HEK293T (cell line): ENCODE data around the gene P4HTM.
A peak's percentile ranks its signal among the peaks of the same experiment; 100 is the strongest.

Experiments used
- CTCF ChIA-PET: fragments of 350-600 bp; formaldehyde crosslinking; extraction: SDS; loops from one replicate; lab custom pipeline; 2021; ENCODE audit warnings: antibody characterized with exemption, inconsistent platforms; lab: Yijun Ruan, JAX
- POLR2A ChIA-PET: fragments of 350-600 bp; formaldehyde crosslinking; extraction: SDS; loops from one replicate; lab custom pipeline; 2020; ENCODE audit warnings: antibody characterized with exemption, inconsistent platforms; lab: Yijun Ruan, JAX
- DNase-seq: peaks from one replicate; pipeline ENCODE4 v3.0.0; 2012; ENCODE audit warnings: mixed read lengths; ENCODE audit errors: extremely low spot score
- ARNT ChIP-seq: fragments of 450-650 bp; IDR thresholded peaks from 2 replicates; pipeline ENCODE4 v1.6.1; 2017; ENCODE audit warnings: mild to moderate bottlenecking
- BHLHE40 ChIP-seq: fragments of 450-650 bp; IDR thresholded peaks from 2 replicates; pipeline ENCODE4 v1.6.1; 2016; ENCODE audit warnings: mild to moderate bottlenecking, moderate library complexity, borderline replicate concordance
- CTBP1 ChIP-seq: fragments of 450-650 bp; IDR thresholded peaks from 2 replicates; pipeline ENCODE4 v1.6.1; 2016; ENCODE audit warnings: borderline replicate concordance
- ELF4 ChIP-seq: fragments of 450-650 bp; IDR thresholded peaks from 2 replicates; pipeline ENCODE4 v1.6.1; 2017; ENCODE audit warnings: antibody characterized with exemption
- FOXA1 ChIP-seq: fragments of 450-650 bp; IDR thresholded peaks from 2 replicates; pipeline ENCODE4 v1.6.1; 2016; ENCODE audit warnings: mild to moderate bottlenecking
- FOXK2 ChIP-seq: fragments of 450-650 bp; IDR thresholded peaks from 2 replicates; pipeline ENCODE4 v1.6.1; 2016; ENCODE audit warnings: mild to moderate bottlenecking
- FOXM1 ChIP-seq: fragments of 450-650 bp; IDR thresholded peaks from 2 replicates; pipeline ENCODE4 v1.6.1; 2017; ENCODE audit warnings: mild to moderate bottlenecking, borderline replicate concordance
- HDGF ChIP-seq: fragments of 450-650 bp; IDR thresholded peaks from 2 replicates; pipeline ENCODE4 v1.6.1; 2017; ENCODE audit warnings: antibody characterized with exemption, borderline replicate concordance
- L3MBTL2 ChIP-seq: fragments of 450-650 bp; conservative IDR thresholded peaks from 2 replicates; pipeline ENCODE4 v1.6.1; 2016; ENCODE audit warnings: mild to moderate bottlenecking
- LEF1 ChIP-seq: fragments of 450-650 bp; IDR thresholded peaks from 2 replicates; pipeline ENCODE4 v1.6.1; 2017; ENCODE audit warnings: mild to moderate bottlenecking, borderline replicate concordance
- NFRKB ChIP-seq: fragments of 450-650 bp; IDR thresholded peaks from 2 replicates; pipeline ENCODE4 v1.6.1; 2016; ENCODE audit warnings: mild to moderate bottlenecking, moderate library complexity
- SP1 ChIP-seq: fragments of 450-650 bp; IDR thresholded peaks from 2 replicates; pipeline ENCODE4 v1.6.1; 2017
- SUZ12 ChIP-seq: fragments of 450-650 bp; IDR thresholded peaks from 2 replicates; pipeline ENCODE4 v1.6.1; 2016; ENCODE audit warnings: mild to moderate bottlenecking
- TARDBP ChIP-seq: fragments of 450-650 bp; IDR thresholded peaks from 2 replicates; pipeline ENCODE4 v1.6.1; 2016
- ZNF384 ChIP-seq: fragments of 450-650 bp; IDR thresholded peaks from 2 replicates; pipeline ENCODE4 v1.6.1; 2016
- TF ChIP-seq, protein P1 (sequence below): fragments of 450-650 bp; IDR thresholded peaks from 2 replicates; pipeline ENCODE4 v1.6.1; 2016

The P4HTM gene

GRCh38 chr3:48951764-48952163, 38.3 kb upstream of the P4HTM start:
- CTCF ChIA-PET = interaction anchor here (0.6 to 1.2 kb wide), 5 partner anchors 36 to 356 kb away, joined by 3 to 4 read pairs (median 3); no protein-coding TSS in a partner anchor
- DNase-seq = no peak
- TF ChIP-seq HDGF (no peak), LEF1 (no peak), ZNF384 (no peak), NFRKB (no peak), SP1 (no peak), ELF4 (no peak), FOXM1 (no peak), CTBP1 (no peak)
- POLR2A ChIA-PET = interaction anchor here (1.1 kb wide), 1 partner anchor 212 kb away, joined by 3 read pairs; no protein-coding TSS in a partner anchor

- ChIA-PET CTCF (interaction anchor here (0.6 to 1.2 kb wide), 5 partner anchors 35 to 355 kb away, joined by 3 to 4 read pairs (median 3); no protein-coding TSS in a partner anchor), POLR2A (interaction anchor here (1.1 kb wide), 1 partner anchor 213 kb away, joined by 3 read pairs; no protein-coding TSS in a partner anchor)
- 0 out of 2 replicates have a peak, but pooled peaks have one; percentile 17 for TF ChIP-seq ZNF384
- TF ChIP-seq CTBP1 = peak; percentile 69
- no peak for TF ChIP-seq NFRKB
- peak; percentile 23 for DNase-seq
Observed at GRCh38 chr3:48952510-48953118, 37.4 kb upstream of the P4HTM start.

DNA sequence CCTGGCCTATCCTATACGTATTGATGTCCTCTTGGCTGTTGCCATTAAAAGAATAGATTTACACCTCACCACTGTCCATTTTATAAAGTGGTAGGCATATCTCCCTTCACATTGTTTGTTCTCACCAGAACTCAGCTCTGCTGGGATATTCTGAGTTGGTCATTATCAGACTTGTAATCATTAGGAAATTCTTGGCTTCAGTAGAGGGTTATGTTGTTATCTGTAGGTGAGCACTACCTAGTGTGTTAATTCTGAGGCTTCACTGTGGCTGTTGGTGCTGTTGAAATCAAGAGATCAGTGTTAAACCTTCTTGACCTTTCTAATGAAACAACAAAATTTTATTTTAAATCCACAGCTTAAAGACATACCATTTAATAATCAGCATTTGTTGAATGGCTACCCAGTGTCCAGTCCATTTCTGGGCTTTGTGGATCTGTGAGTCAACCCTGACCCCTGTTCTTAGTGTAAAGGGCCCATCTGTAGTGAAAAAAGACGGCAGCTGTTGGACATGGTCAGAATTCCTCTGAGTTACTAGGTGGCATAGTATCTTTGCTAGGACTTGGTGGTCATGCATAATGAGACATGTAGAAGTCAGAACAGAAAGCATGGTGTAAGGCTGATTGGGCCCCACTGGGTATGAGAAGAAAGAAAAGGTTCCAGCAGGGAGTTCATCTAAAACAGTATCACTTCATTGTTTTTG, 32.9 kb upstream of the P4HTM start:
- POLR2A ChIA-PET = no interaction called here
- DNase-seq = no peak
- TF ChIP-seq ELF4 (no peak), CTBP1 (no peak), HDGF (no peak), SP1 (no peak), SUZ12 (no peak)
- CTCF ChIA-PET = no interaction called here

GRCh38 chr3:48960841-48961413, 29.1 kb upstream of the P4HTM start:
- no peak for DNase-seq
- CTCF ChIA-PET = interaction anchor here (1.2 kb wide), 1 partner anchor 221 kb away, joined by 5 read pairs; no protein-coding TSS in a partner anchor

DNA sequence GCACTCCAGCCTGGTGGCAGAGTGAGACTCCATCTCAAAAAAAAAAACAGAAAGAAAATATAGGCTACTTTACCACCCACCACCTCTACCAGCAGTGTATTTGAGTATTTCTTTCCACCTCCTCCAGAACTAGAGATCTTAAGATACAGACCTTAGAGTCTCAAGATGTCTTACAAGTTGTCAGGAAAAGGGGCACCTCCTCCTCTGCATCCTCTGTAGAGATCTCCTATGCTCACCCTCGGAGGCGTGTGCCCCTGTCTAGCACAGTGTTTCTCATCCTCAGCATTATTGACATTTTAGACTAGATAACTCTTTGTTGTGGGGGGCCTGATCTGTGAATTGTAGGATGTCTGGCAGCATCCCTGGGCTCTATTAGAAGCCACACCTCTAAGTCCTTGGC, 27.7 kb upstream of the P4HTM start:
- TF ChIP-seq, protein P1, sequence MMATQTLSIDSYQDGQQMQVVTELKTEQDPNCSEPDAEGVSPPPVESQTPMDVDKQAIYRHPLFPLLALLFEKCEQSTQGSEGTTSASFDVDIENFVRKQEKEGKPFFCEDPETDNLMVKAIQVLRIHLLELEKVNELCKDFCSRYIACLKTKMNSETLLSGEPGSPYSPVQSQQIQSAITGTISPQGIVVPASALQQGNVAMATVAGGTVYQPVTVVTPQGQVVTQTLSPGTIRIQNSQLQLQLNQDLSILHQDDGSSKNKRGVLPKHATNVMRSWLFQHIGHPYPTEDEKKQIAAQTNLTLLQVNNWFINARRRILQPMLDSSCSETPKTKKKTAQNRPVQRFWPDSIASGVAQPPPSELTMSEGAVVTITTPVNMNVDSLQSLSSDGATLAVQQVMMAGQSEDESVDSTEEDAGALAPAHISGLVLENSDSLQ = no peak
- TF ChIP-seq SP1 = no peak
- no peak for TF ChIP-seq LEF1
- no peak for TF ChIP-seq FOXK2
- TF ChIP-seq ELF4 = no peak
- no peak for TF ChIP-seq TARDBP
- no peak for TF ChIP-seq SUZ12
- TF ChIP-seq BHLHE40 = no peak
- TF ChIP-seq L3MBTL2 = no peak
- ChIA-PET CTCF (no interaction called here), POLR2A (no interaction called here)
- no peak for DNase-seq

More at GRCh38 chr3:48960841-48961413, 29.1 kb upstream of the P4HTM start:
- TF ChIP-seq, protein P1 = no peak
- no peak for TF ChIP-seq FOXA1
- no peak for TF ChIP-seq ELF4
- no peak for TF ChIP-seq ZNF384
- no peak for TF ChIP-seq SP1
- no peak for TF ChIP-seq FOXM1
- TF ChIP-seq SUZ12 = no peak
- no peak for TF ChIP-seq L3MBTL2
- no peak for TF ChIP-seq LEF1
- no peak for TF ChIP-seq FOXK2
- TF ChIP-seq CTBP1 = no peak
- TF ChIP-seq TARDBP = no peak
- no peak for TF ChIP-seq BHLHE40
- POLR2A ChIA-PET = no interaction called here

DNA sequence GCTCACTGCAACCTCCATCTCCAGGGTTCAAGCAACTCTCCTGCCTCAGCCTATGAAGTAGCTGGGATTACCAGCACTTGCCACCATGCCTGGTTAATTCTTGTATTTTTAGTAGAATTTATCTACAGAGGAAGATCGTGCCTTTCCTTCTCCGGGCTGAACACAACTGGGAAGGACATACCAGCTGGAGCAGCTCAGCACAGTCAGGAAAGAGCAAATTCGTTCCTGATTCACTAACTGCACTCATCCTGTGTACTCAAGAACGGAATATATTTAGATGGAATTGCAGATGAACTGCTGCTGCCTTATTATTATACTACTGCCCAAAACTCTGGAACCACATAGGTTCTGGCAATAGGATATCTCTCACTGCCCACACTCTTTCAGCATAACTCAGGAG, 27.1 kb upstream of the P4HTM start:
- ChIA-PET CTCF (no interaction called here), POLR2A (no interaction called here)
- TF ChIP-seq SP1 (no peak), TARDBP (no peak), ZNF384 (no peak), FOXM1 (no peak), NFRKB (no peak), CTBP1 (no peak), HDGF (no peak), ARNT (no peak), FOXK2 (no peak), ELF4 (no peak), BHLHE40 (no peak), L3MBTL2 (no peak), LEF1 (no peak), SUZ12 (no peak)
- TF ChIP-seq, protein P1 = no peak
- DNase-seq = no peak
